ENCODE results near the gene ERMP1. TPM values are rescaled to one million over a fixed set of nuclear protein-coding genes. Genes with fewer than 3 reads are reported as not detected.

The ERMP1 gene
- total RNA-seq (2014; rRNA removed; shearing (Covaris generic)), result 6.1 and 7.6 TPM in 2 replicates

DNA sequence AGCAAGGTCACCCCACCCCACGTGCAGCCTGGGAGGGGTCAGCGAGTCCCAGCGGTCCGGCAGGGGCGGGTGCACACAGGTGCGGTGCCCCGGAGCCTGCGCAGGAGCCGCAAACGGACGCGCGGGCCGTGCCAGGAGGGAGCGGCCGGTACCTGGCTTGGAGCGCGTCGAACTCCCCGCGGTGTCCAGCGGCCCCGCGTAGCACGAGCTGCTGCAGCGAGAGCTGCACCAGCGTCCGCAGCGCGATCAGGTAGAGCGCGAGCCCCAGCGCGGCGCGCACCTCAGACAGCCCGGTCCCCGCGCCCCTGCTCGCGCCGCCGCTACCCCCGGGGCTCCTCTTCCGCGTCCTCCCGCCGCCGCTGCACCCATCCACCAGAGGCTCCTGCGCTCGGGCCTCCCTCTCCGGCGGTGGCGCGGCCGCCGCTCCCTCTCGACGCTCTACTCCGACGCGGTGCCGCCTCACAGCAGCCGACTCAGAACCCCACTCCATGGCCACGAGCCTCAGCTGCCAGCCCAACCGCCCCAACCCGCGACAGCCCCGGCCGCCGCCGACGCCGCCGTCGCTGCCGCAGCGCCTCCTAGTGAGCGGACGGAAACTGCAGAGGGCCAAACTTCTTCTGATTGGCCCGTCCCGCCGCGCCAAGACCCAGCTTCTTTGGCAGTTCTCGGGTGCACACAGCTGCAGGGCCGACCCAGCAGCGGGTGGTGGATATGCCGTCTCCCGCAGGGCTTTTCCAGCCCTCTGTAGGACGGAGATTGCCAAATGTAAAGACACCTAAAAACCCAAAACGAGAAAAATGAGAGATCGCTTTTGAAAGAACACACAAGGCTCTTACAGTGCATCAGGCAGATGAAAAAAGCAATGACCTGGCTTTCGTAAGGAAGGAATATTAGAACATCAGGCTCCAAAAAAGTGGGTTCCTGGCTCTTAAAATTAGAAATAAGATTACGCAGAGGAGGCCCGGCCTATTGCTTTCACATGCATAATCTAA lies at the start of gene ERMP1:
Gene ERMP1 (minus strand): TSS at position 580 of the 992 bp plus-strand sequence. CDS start 90 bp downstream, at position 490.

Other genes starting within 250 kb of the ERMP1 start
- 21.3 and 30.8 TPM in 2 replicates for gene RIC1, start 204.0 kb downstream of the ERMP1 start, total RNA-seq (2014; rRNA removed; shearing (Covaris generic))
- gene MLANA, start 57.8 kb upstream of the ERMP1 start, total RNA-seq (2014; rRNA removed; shearing (Covaris generic)), result not detected in 2 replicates
- gene RANBP6, start 182.5 kb upstream of the ERMP1 start, total RNA-seq (2014; rRNA removed; shearing (Covaris generic)), result 15.1 and 18.5 TPM in 2 replicates